Fibroblast of lung (primary cell): ENCODE data around the gene SLC38A7.

Source experiments
- EZH2 ChIP-seq: IDR thresholded peaks from 2 replicates; pipeline ENCODE4 v1.5.1; 2012; ENCODE audit warnings: low read length, control low read depth, mild to moderate bottlenecking; ENCODE audit errors: missing control alignments
- TF ChIP-seq, protein P1 (sequence below), 2 donors: IDR thresholded peaks in 1 of 2; conservative IDR thresholded peaks in 1 of 2; 1 replicate in 1 of 2; 2 replicates in 1 of 2; pipeline ENCODE4 v1.5.1; 2011 to 2012; ENCODE audit warnings: low read length in 2 of 2, control low read depth in 1 of 2, inconsistent platforms in 1 of 2, low read depth in 1 of 2, mild to moderate bottlenecking in 1 of 2

DNA sequence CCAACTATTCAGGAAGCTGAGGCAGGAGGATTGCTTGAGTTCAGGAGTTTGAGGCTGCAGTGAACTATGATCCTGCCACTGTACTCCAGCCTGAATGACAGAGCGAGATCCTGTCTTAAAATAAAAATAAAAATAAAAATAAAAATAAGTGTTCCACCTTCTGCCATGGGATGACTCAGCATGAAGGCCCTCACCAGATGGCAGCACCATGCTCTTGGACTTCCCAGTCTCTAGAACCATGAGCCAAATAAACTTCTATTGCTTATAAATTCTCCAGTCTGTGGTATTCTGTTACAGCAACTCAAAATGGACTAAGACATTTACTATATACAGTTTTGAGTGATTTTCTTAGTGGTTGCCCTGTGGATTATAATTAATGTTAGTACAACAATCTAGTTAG lies 7.9 kb upstream of the SLC38A7 start:
- TF ChIP-seq, protein P1, sequence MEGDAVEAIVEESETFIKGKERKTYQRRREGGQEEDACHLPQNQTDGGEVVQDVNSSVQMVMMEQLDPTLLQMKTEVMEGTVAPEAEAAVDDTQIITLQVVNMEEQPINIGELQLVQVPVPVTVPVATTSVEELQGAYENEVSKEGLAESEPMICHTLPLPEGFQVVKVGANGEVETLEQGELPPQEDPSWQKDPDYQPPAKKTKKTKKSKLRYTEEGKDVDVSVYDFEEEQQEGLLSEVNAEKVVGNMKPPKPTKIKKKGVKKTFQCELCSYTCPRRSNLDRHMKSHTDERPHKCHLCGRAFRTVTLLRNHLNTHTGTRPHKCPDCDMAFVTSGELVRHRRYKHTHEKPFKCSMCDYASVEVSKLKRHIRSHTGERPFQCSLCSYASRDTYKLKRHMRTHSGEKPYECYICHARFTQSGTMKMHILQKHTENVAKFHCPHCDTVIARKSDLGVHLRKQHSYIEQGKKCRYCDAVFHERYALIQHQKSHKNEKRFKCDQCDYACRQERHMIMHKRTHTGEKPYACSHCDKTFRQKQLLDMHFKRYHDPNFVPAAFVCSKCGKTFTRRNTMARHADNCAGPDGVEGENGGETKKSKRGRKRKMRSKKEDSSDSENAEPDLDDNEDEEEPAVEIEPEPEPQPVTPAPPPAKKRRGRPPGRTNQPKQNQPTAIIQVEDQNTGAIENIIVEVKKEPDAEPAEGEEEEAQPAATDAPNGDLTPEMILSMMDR (conservative IDR thresholded peaks at IDR 0.05 in 1 of 2, IDR thresholded peaks at IDR 0.05 in 1 of 2; ENCODE audit: low read depth in 1 of 2, low read length in 2 of 2) = no peak
- TF ChIP-seq EZH2 = no peak
